Measurements from ENCODE around the gene CLTRN. TPM values are rescaled to one million over a fixed set of nuclear protein-coding genes. Genes with fewer than 3 reads are reported as not detected.

The CLTRN gene
- total RNA-seq, 1 donor from 2014 or later = 0.24 TPM

DNA sequence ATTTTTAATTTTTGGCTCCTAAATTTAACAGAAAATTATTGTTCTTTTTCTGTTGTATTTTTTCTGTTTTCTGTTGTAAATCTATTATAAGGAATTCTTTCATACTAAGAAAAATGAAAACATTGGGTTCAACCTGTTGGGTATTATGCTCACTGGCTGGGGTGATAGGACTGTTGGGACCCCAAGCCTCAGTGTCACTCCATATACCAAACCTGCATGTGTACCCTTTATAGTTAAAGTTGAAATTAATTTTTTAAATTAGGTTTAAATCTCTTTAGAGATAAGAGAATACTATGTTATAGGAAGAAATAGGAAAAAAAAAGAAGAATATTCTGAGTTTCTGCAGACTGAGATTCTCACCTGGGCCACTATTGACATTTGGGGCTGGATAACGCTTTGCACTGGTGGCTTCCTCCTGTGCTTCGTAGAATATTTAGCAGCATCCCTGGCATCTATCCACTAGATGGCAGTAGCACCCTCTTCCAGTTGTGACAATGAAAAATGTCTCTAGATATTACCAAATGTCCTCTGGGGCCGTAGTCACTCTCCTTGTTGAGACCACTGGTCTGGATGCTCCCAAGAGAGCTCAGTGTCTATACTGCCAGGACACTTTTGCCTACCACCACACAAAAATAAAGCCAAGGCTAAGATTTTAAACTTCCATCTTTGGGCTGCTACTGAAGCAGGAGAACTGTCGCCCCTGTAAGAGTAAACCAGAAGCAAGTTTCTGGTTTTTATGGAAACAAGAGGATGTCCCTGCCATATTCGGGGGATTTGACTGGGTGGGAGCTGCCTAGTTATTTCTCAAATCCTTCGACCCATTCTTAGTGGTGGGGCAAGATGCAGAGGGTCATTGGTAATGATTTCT lies 22.4 kb upstream of the CLTRN start:
- Mint-ChIP-seq H3K27ac (no peak overlapping the region), H3K9me3 (no peaks in the 10 kb centered on the region), H3K27me3 (no peaks in the 10 kb centered on the region), H3K4me1 (peaks cover 3% of the 10 kb centered on the region), H3K36me3 (ENCODE audit: low read depth) (peaks cover 23% of the 10 kb centered on the region), H3K4me3 (no peak overlapping the region)
- POLR2A ChIA-PET = no interaction called here
- intact Hi-C loops (cut with micrococcal nuclease) = loop anchor here (1.0 to 2.0 kb wide), 4 partner anchors 104 to 1008 kb away; partner anchors contain the start of gene ZRSR2
- CTCF ChIA-PET = interaction anchor here (1.0 kb wide), 1 partner anchor 73 kb away, joined by 3 read pairs; no protein-coding TSS in a partner anchor
- DNase-seq (no peak), ATAC-seq (ENCODE audit: low read depth) (peak; percentile 89)
- TF ChIP-seq, protein P1, sequence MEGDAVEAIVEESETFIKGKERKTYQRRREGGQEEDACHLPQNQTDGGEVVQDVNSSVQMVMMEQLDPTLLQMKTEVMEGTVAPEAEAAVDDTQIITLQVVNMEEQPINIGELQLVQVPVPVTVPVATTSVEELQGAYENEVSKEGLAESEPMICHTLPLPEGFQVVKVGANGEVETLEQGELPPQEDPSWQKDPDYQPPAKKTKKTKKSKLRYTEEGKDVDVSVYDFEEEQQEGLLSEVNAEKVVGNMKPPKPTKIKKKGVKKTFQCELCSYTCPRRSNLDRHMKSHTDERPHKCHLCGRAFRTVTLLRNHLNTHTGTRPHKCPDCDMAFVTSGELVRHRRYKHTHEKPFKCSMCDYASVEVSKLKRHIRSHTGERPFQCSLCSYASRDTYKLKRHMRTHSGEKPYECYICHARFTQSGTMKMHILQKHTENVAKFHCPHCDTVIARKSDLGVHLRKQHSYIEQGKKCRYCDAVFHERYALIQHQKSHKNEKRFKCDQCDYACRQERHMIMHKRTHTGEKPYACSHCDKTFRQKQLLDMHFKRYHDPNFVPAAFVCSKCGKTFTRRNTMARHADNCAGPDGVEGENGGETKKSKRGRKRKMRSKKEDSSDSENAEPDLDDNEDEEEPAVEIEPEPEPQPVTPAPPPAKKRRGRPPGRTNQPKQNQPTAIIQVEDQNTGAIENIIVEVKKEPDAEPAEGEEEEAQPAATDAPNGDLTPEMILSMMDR (IDR thresholded peaks at IDR 0.05) = no peak

DNA sequence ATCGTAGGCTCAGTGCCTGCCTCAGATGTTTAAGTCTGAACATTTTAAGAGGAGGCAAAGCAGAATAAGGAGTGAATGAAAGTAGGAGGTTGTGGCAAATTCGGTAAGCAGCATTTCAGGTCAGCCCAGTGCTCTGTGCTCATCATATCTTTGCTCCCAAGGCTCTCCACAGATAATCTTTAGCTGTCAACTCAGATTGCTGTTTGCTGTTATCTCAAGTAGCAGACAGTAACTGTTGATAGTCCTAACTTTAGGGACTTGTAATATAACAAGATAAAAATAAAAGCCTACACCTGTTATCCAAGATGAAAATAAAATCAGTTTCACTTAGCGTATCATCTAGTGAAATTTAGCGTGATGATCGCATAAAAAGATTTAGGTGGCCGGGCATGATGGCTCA lies 18.6 kb upstream of the CLTRN start:
- ATAC-seq (ENCODE audit: low read depth) = no peak
- no peak overlapping the region for H3K4me3 Mint-ChIP-seq
- peaks cover 10% of the 10 kb centered on the region for H3K4me1 Mint-ChIP-seq
- H3K27me3 Mint-ChIP-seq = no peaks in the 10 kb centered on the region
- CTCF ChIA-PET = interaction anchor here (0.7 kb wide), 1 partner anchor 1134 kb away, joined by 3 read pairs; no protein-coding TSS in a partner anchor
- TF ChIP-seq, protein P1 (IDR thresholded peaks at IDR 0.05) = no peak
- H3K9me3 Mint-ChIP-seq = no peaks in the 10 kb centered on the region
- peaks cover 11% of the 10 kb centered on the region for H3K36me3 Mint-ChIP-seq (ENCODE audit: low read depth)
- POLR2A ChIA-PET = interaction anchor here (1.3 kb wide), 1 partner anchor 8 kb away, joined by 7 read pairs; no protein-coding TSS in a partner anchor
- DNase-seq = no peak
- H3K27ac Mint-ChIP-seq = no peak overlapping the region
- intact Hi-C loops (cut with micrococcal nuclease) = no loop called here

GRCh38 chrX:15681433-15681832 lies 16.8 kb upstream of the CLTRN start:
- intact Hi-C loops (cut with micrococcal nuclease) = no loop called here
- Mint-ChIP-seq H3K27me3 (no peaks in the 10 kb centered on the region), H3K36me3 (ENCODE audit: low read depth) (peaks cover 9% of the 10 kb centered on the region), H3K4me1 (peaks cover 14% of the 10 kb centered on the region), H3K9me3 (no peaks in the 10 kb centered on the region), H3K27ac (no peak overlapping the region), H3K4me3 (no peak overlapping the region)
- ATAC-seq (ENCODE audit: low read depth) (no peak), DNase-seq (no peak)
- TF ChIP-seq, protein P1 (IDR thresholded peaks at IDR 0.05) = no peak
- CTCF ChIA-PET = no interaction called here
- POLR2A ChIA-PET = interaction anchor here (0.6 kb wide), 1 partner anchor 906 kb away, joined by 4 read pairs; no protein-coding TSS in a partner anchor

GRCh38 chrX:15680401-15680800 lies 15.8 kb upstream of the CLTRN start:
- CTCF ChIA-PET = no interaction called here
- no peak overlapping the region for H3K4me3 Mint-ChIP-seq
- no peaks in the 10 kb centered on the region for H3K27me3 Mint-ChIP-seq
- POLR2A ChIA-PET = interaction anchor here (0.5 kb wide), 1 partner anchor 1276 kb away, joined by 5 read pairs; no protein-coding TSS in a partner anchor
- no peak overlapping the region for H3K27ac Mint-ChIP-seq
- no peaks in the 10 kb centered on the region for H3K9me3 Mint-ChIP-seq
- H3K4me1 Mint-ChIP-seq = peaks cover 17% of the 10 kb centered on the region
- no peak for ATAC-seq (ENCODE audit: low read depth)
- TF ChIP-seq, protein P1 (IDR thresholded peaks at IDR 0.05) = no peak
- no peak for DNase-seq
- intact Hi-C loops (cut with micrococcal nuclease) = no loop called here
- H3K36me3 Mint-ChIP-seq (ENCODE audit: low read depth) = peaks cover 9% of the 10 kb centered on the region

GRCh38 chrX:15679246-15679645 lies 14.6 kb upstream of the CLTRN start:
- ATAC-seq (ENCODE audit: low read depth) = no peak
- CTCF ChIA-PET = no interaction called here
- POLR2A ChIA-PET = no interaction called here
- TF ChIP-seq, protein P1 (IDR thresholded peaks at IDR 0.05) = no peak
- H3K9me3 Mint-ChIP-seq = no peaks in the 10 kb centered on the region
- H3K4me1 Mint-ChIP-seq = peaks cover 17% of the 10 kb centered on the region
- intact Hi-C loops (cut with micrococcal nuclease) = loop anchor here (5.0 to 10.0 kb wide), 4 partner anchors 184 to 1186 kb away; partner anchors contain the start of genes GRPR, PIR and TXLNG
- no peak overlapping the region for H3K27ac Mint-ChIP-seq
- DNase-seq = no peak
- no peaks in the 10 kb centered on the region for H3K27me3 Mint-ChIP-seq
- H3K4me3 Mint-ChIP-seq = no peak overlapping the region
- H3K36me3 Mint-ChIP-seq (ENCODE audit: low read depth) = peaks cover 9% of the 10 kb centered on the region

Data from activated B cell treated with CpG ODN at 0.5 μM for 24 hours (primary cell).